GM23248 (cell line): Measurements from ENCODE around the gene DPYSL5. TPM values are rescaled to one million over a fixed set of nuclear protein-coding genes. Genes with fewer than 3 reads are reported as not detected.

Source experiments
- DNase-seq: peaks from one replicate; pipeline ENCODE4 v3.0.0-alpha.2; 2015
- H2AFZ ChIP-seq: fragments of 200-600 bp; sonication (generic); 2 replicates; pipeline ENCODE4 v1.6.1; 2016; ENCODE audit warnings: antibody characterized with exemption
- H3F3A ChIP-seq: fragments of 200-600 bp; sonication (generic); 2 replicates; pipeline ENCODE4 v1.6.1; 2016; ENCODE audit warnings: mild to moderate bottlenecking, antibody characterized with exemption, mixed run types; ENCODE audit not compliant: insufficient read depth
- H3K27ac ChIP-seq: fragments of 200-600 bp; sonication (generic); 2 replicates; pipeline ENCODE4 v1.5.1; 2016; ENCODE audit warnings: mild to moderate bottlenecking
- H3K27me3 ChIP-seq: fragments of 200-600 bp; sonication (generic); replicated peaks from 2 replicates; pipeline ENCODE4 v1.6.1; 2016; ENCODE audit warnings: mild to moderate bottlenecking; ENCODE audit not compliant: insufficient read depth
- H3K36me3 ChIP-seq: fragments of 200-600 bp; sonication (generic); 2 replicates; pipeline ENCODE4 v1.6.1; 2016; ENCODE audit warnings: low read depth, mild to moderate bottlenecking
- H3K4me1 ChIP-seq: fragments of 200-600 bp; sonication (generic); 2 replicates; pipeline ENCODE4 v1.6.1; 2016; ENCODE audit warnings: mild to moderate bottlenecking; ENCODE audit not compliant: insufficient read depth
- H3K4me2 ChIP-seq: fragments of 200-600 bp; sonication (generic); one replicate; pipeline ENCODE4 v1.6.1; 2016; ENCODE audit warnings: mild to moderate bottlenecking; ENCODE audit not compliant: unreplicated experiment
- H3K4me3 ChIP-seq: fragments of 200-600 bp; sonication (generic); 2 replicates; pipeline ENCODE4 v1.5.1; 2016; ENCODE audit warnings: mild to moderate bottlenecking
- H3K79me2 ChIP-seq: fragments of 200-600 bp; sonication (generic); 2 replicates; pipeline ENCODE4 v1.6.1; 2016; ENCODE audit warnings: mild to moderate bottlenecking; ENCODE audit not compliant: insufficient read depth
- H3K9ac ChIP-seq: fragments of 200-600 bp; sonication (generic); 2 replicates; pipeline ENCODE4 v1.6.1; 2016; ENCODE audit warnings: mild to moderate bottlenecking
- H3K9me2 ChIP-seq: fragments of 200-600 bp; sonication (generic); 2 replicates; pipeline ENCODE4 v1.6.1; 2016; ENCODE audit warnings: mixed run types, mild to moderate bottlenecking, moderate library complexity; ENCODE audit not compliant: insufficient read depth
- H3K9me3 ChIP-seq: fragments of 200-600 bp; sonication (generic); one replicate; pipeline ENCODE4 v1.6.1; 2017; ENCODE audit warnings: low read depth
- H4K20me1 ChIP-seq: fragments of 200-600 bp; sonication (generic); 2 replicates; pipeline ENCODE4 v1.6.0; 2016; ENCODE audit not compliant: insufficient read depth
- EZH2 ChIP-seq: fragments of 200-600 bp; sonication (generic); IDR thresholded peaks from 2 replicates; pipeline ENCODE4 v1.6.1; 2018; ENCODE audit warnings: antibody characterized with exemption, mild to moderate bottlenecking; ENCODE audit not compliant: insufficient read depth, poor library complexity, severe bottlenecking
- EZH2phosphoT487 ChIP-seq: fragments of 200-600 bp; sonication (generic); IDR thresholded peaks from 2 replicates; pipeline ENCODE4 v1.6.1; 2018; ENCODE audit warnings: antibody characterized with exemption, moderate library complexity, mild to moderate bottlenecking, low read depth; ENCODE audit not compliant: insufficient read depth
- WGBS, 2 experiments: methylation state at CpG; one replicate each; pipeline ENCODE4 v1.1.6; 2015 to 2017; ENCODE audit warnings: low lambda C conversion rate in 2 of 2, low coverage in 1 of 2; ENCODE audit errors: missing lambda C conversion rate in 2 of 2; 5-methylcytosine and 5-hydroxymethylcytosine counted together
- in situ Hi-C: fragments of 300-500 bp; cut with MboI; formaldehyde crosslinking; loops from 2 replicates; pipeline ENCODE4 v1.15.0; 2020
- polyA plus RNA-seq: library from polyadenylated mRNA; unstranded; fragments of >200 nt; fragmentation: Nextera tagmentation; extraction: Ambion mirVana; gene quantifications from 2 replicates; pipeline ENCODE4 v1.2.1, GENCODE V29; 2016
- total RNA-seq: library from RNA; depleted of rRNA; stranded (reverse); fragments of >200 nt; shearing (Covaris generic); gene quantifications from 2 replicates; pipeline ENCODE4 v1.2.3, GENCODE V29; 2014

DPYSL5 gene
- total and polyA plus RNA-seq, 2 experiments from 2014 or later, result not detected

DNA sequence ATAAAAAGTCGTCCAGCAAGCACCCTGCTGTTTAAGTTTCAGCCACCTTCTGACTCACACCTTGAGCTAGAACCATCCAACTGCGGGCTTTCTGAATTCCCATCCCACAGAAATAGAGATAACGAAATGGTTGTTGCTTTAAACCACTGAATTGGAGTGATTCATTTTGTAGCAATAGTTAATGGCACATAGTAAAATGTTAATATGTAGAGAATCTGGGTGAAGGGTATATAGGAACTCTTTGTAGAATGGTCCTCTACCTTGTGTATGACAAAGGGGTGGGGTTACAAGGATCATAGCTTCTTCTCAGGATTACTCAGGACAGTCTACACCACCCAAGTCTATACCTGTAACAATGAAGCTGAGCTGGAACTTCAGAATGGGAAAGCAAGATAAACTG lies 120.1 kb downstream of the DPYSL5 start:
- H3K4me3 ChIP-seq, result no peak overlapping the region
- no peaks in the 10 kb centered on the region for H3K9me2 ChIP-seq
- peaks cover 8% of the 10 kb centered on the region for H3K27me3 ChIP-seq
- H3K4me2 ChIP-seq, result no peak overlapping the region
- no peaks in the 10 kb centered on the region for H3K36me3 ChIP-seq
- in situ Hi-C loops, result loop anchor here (10.0 kb wide), 1 partner anchor 47 kb away; no protein-coding TSS in a partner anchor
- H2AFZ ChIP-seq, result no peak overlapping the region
- peaks cover 9% of the 10 kb centered on the region; the same call in 1 of the 2 replicates for H3K79me2 ChIP-seq
- peak; percentile 36 for DNase-seq
- TF ChIP-seq EZH2 (no peak), EZH2phosphoT487 (no peak)
- WGBS, 2 experiments, result 57% methylated on average over 3 of the region's 3 CpGs
- H3K9me3 ChIP-seq, result no peaks in the 10 kb centered on the region
- H3F3A ChIP-seq, result no peaks in the 10 kb centered on the region
- no peak overlapping the region for H3K9ac ChIP-seq
- H3K27ac ChIP-seq, result no peak overlapping the region
- H4K20me1 ChIP-seq, result no peaks in the 10 kb centered on the region
- H3K4me1 ChIP-seq, result 0 out of 2 replicates have a peak, but pooled peaks cover 8% of the 10 kb centered on the region

DNA sequence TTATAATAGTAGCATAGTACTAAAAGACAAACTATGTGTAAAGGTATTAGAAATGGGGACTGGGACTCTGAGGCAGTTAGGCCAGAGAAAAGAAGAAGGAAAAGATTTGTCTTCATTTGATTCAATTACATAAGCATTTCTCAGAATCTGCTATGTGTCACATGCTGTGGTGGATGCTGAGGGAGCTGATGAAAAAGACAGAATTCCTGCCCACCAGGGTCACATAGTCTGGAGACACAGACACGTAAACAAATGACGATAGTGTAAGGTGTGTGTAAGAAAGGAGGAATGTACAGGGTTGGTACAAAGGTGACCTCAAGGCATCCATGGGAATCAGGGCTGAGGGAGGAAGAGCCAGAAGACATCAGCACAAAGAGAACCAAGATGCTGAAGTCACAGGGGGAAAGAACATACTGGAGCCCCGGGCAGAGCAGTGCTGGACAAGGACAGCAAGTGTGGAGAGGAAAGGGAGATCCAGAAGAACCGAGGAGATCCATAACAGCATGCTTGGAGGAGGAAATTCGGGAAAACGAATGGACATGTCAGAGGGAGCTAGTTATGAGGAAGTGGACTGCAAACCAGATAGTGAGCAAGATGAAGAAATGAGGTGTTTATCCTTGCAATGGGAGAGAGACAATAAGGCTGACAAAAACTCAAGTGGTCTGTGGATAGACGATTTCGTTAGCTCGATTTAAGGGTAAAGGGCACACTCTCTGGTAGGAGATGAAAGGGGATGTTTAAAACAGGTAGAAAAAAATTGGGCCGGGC lies 121.3 kb downstream of the DPYSL5 start:
- peaks cover 8% of the 10 kb centered on the region for H3K27me3 ChIP-seq
- no peaks in the 10 kb centered on the region for H3F3A ChIP-seq
- no peak overlapping the region for H3K27ac ChIP-seq
- no peak overlapping the region for H2AFZ ChIP-seq
- no peaks in the 10 kb centered on the region for H4K20me1 ChIP-seq
- no peak overlapping the region for H3K4me3 ChIP-seq
- in situ Hi-C loops, result loop anchor here (10.0 kb wide), 1 partner anchor 46 kb away; no protein-coding TSS in a partner anchor
- H3K36me3 ChIP-seq, result no peaks in the 10 kb centered on the region
- H3K79me2 ChIP-seq, result peaks cover 10% of the 10 kb centered on the region; the same call in 1 of the 2 replicates
- no peak overlapping the region for H3K9ac ChIP-seq
- no peaks in the 10 kb centered on the region for H3K9me3 ChIP-seq
- 64 to 70% methylated on average over 10 of the region's 10 CpGs for WGBS, 2 experiments
- no peak overlapping the region for H3K4me2 ChIP-seq
- H3K9me2 ChIP-seq, result no peaks in the 10 kb centered on the region
- peak; percentile 38 for DNase-seq
- H3K4me1 ChIP-seq, result 0 out of 2 replicates have a peak, but pooled peaks cover 8% of the 10 kb centered on the region
- TF ChIP-seq EZH2 (no peak), EZH2phosphoT487 (no peak)

DNA sequence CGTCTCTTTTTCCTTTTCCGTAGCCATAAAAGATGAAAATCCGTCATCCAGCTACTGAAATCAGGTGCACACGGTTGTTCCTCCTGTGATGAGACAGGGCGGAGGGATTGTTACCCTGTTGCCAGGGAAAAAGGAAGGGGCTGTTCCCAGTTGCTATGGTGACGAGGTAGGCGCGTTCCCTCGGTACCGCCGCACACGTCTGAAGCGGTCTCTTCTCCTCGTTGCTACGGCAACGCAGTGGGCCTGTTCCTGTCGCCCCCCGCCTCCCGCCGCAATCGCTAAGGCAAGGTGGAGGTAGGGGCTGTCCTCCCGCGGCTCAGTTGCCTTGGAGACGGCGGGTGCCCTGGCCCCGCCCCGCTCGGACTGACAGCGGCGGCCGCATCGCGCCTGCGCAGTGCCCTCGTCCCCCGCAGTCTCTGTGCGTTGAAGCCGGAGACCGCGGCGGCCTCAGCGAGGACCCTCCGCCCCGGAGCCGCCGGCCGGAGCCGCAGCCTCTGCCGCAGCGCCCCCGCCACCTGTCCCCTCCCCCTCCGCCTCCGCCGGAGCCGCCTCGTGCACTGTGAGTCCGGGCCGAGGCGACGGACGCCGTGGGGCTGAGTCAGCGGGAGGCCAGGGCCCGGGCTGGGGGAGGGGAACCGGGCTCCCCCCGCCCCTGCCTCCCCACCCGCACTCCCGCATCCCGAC lies 122.5 kb downstream of the DPYSL5 start, which contains the start of gene MAPRE3:
MAPRE3 (plus strand) TSS at position 394 of the 684 bp plus-strand sequence. CDS start 51,582 bp downstream, outside the sequence.
- H3K4me2 ChIP-seq, result peak within 1 kb of the TSS; percentile 94
- H4K20me1 ChIP-seq, result no peaks in the 10 kb centered on the region
- peak within 1 kb of the TSS; percentile 87 for H3K4me3 ChIP-seq
- H3F3A ChIP-seq, result no peaks in the 10 kb centered on the region
- peak; percentile 89 for DNase-seq
- peaks cover 8% of the 10 kb centered on the region for H3K27me3 ChIP-seq
- peak within 1 kb of the TSS; percentile 76 for H3K9ac ChIP-seq
- H3K79me2 ChIP-seq, result peaks cover 19% of the 10 kb centered on the region; the same call in 1 of the 2 replicates
- H3K36me3 ChIP-seq, result no peaks in the 10 kb centered on the region
- no peaks in the 10 kb centered on the region for H3K9me2 ChIP-seq
- 0 out of 2 replicates have a peak, but pooled peaks cover 8% of the 10 kb centered on the region for H3K4me1 ChIP-seq
- no peaks in the 10 kb centered on the region for H3K9me3 ChIP-seq
- in situ Hi-C loops, result no loop called here
- peak within 1 kb of the TSS; percentile 27; the same call in 1 of the 2 replicates for H3K27ac ChIP-seq
- TF ChIP-seq EZH2, result no peak
- no peak for TF ChIP-seq EZH2phosphoT487
- peak within 1 kb of the TSS; percentile 94 for H2AFZ ChIP-seq
- WGBS, 2 experiments, result 0 to 2% methylated on average over 35 to 42 of the region's 69 CpGs

DNA sequence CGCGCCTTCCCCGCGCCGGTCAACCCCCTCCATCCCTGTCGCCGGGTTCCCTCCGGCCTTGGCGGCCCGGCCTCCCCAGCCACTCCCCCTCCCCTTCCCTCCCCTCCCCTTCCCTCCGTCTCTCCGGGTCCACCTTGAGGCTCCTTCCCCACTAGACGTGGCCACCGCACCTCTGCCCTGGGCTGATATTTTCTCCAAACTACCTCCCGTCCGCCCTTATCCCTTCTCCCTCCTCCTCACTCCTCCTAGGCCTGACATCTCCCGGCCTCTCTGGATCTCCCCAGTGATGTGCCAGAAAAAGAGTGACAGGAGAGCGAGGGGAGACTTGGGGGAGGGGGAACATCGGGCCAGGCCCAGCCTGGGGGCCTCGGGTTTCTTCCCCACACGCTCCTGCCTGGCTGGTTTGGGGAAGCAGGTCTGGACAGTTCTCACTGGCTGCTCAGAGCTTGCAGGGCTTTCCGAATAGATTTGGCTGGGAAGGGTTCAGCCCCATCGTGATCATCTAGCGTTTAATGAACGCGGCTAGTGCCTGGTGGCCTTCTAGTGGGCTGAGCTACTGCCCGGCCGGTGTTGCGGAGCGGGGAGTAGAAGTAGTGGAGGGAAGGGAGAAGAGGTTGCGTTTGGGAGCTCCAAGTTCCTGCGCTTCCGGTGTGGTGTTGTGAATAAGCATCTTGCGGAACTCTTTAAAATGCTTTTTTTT lies 123.1 kb downstream of the DPYSL5 start:
- H3F3A ChIP-seq, result peaks cover 6% of the 10 kb centered on the region; the same call in 1 of the 2 replicates
- no peaks in the 10 kb centered on the region for H3K9me3 ChIP-seq
- H3K9ac ChIP-seq, result peak overlapping the region; percentile 76
- peak overlapping the region; percentile 94 for H2AFZ ChIP-seq
- H3K27ac ChIP-seq, result peak overlapping the region; percentile 27; the same call in 1 of the 2 replicates
- peak overlapping the region; percentile 94 for H3K4me2 ChIP-seq
- 2 to 5% methylated on average over 22 to 34 of the region's 34 CpGs for WGBS, 2 experiments
- in situ Hi-C loops, result no loop called here
- H4K20me1 ChIP-seq, result no peaks in the 10 kb centered on the region
- no peaks in the 10 kb centered on the region for H3K36me3 ChIP-seq
- DNase-seq, result peak; percentile 72
- peaks cover 19% of the 10 kb centered on the region; the same call in 1 of the 2 replicates for H3K79me2 ChIP-seq
- H3K27me3 ChIP-seq, result peaks cover 8% of the 10 kb centered on the region
- peaks cover 13% of the 10 kb centered on the region for H3K4me1 ChIP-seq
- peak overlapping the region; percentile 87 for H3K4me3 ChIP-seq
- TF ChIP-seq EZH2phosphoT487, result no peak
- no peak for TF ChIP-seq EZH2
- H3K9me2 ChIP-seq, result no peaks in the 10 kb centered on the region
